Activated CD8-positive, alpha-beta T cell treated with anti-CD3 and anti-CD28 coated beads for 36 hours (primary cell): ENCODE data around the gene CDH15. TPM values are rescaled to one million over a fixed set of nuclear protein-coding genes. Genes with fewer than 3 reads are reported as not detected.

Experiments used
- ATAC-seq: fragments of 200-7000 bp; cut with Tn5 transposase; one replicate; pipeline ENCODE4 v1.10.0; 2021; ENCODE audit warnings: mild to moderate bottlenecking, moderate library complexity
- CTCF ChIA-PET: fragments of 350-600 bp; sonication (Branson Sonifier 250); formaldehyde crosslinking; loops from one replicate; lab custom pipeline; 2021; ENCODE audit warnings: antibody characterized with exemption; lab: Charles Lee
- POLR2A ChIA-PET: fragments of 350-600 bp; sonication (Branson Sonifier 250); formaldehyde crosslinking; loops from one replicate; lab custom pipeline; 2021; ENCODE audit warnings: antibody characterized with exemption; lab: Charles Lee
- DNase-seq: peaks from one replicate; pipeline ENCODE4 v3.0.0-alpha.2; 2020
- H3K27ac Mint-ChIP-seq: one replicate; pipeline ENCODE4 v1.8.0; 2021; ENCODE audit warnings: mild to moderate bottlenecking, mixed read lengths
- H3K27me3 Mint-ChIP-seq: one replicate; pipeline ENCODE4 v1.8.0; 2021; ENCODE audit warnings: mixed read lengths
- H3K36me3 Mint-ChIP-seq: one replicate; pipeline ENCODE4 v1.8.0; 2021; ENCODE audit warnings: low read depth, mixed read lengths
- H3K4me1 Mint-ChIP-seq: one replicate; pipeline ENCODE4 v1.8.0; 2021; ENCODE audit warnings: low read depth, mixed read lengths
- H3K4me3 Mint-ChIP-seq: one replicate; pipeline ENCODE4 v1.8.0; 2021; ENCODE audit warnings: mild to moderate bottlenecking, moderate library complexity, mixed read lengths
- H3K9me3 Mint-ChIP-seq: one replicate; pipeline ENCODE4 v1.8.0; 2021; ENCODE audit warnings: mixed read lengths
- intact Hi-C: fragments of 100-400 bp; cut with micrococcal nuclease; formaldehyde crosslinking; loops from one replicate; pipeline ENCODE4 v1.10.0; 2022
- total RNA-seq, 2 experiments: library from RNA; stranded (reverse); gene quantifications; one replicate each; pipeline ENCODE4 v1.2.3, GENCODE V29; 2021
- TF ChIP-seq, protein P1 (sequence below): fragments of 200-600 bp; IDR thresholded peaks from one replicate; pipeline ENCODE4 v1.8.0; 2022; ENCODE audit warnings: antibody characterized with exemption, mild to moderate bottlenecking

Gene CDH15
- total RNA-seq, 2 experiments from 2014 or later = not detected

DNA sequence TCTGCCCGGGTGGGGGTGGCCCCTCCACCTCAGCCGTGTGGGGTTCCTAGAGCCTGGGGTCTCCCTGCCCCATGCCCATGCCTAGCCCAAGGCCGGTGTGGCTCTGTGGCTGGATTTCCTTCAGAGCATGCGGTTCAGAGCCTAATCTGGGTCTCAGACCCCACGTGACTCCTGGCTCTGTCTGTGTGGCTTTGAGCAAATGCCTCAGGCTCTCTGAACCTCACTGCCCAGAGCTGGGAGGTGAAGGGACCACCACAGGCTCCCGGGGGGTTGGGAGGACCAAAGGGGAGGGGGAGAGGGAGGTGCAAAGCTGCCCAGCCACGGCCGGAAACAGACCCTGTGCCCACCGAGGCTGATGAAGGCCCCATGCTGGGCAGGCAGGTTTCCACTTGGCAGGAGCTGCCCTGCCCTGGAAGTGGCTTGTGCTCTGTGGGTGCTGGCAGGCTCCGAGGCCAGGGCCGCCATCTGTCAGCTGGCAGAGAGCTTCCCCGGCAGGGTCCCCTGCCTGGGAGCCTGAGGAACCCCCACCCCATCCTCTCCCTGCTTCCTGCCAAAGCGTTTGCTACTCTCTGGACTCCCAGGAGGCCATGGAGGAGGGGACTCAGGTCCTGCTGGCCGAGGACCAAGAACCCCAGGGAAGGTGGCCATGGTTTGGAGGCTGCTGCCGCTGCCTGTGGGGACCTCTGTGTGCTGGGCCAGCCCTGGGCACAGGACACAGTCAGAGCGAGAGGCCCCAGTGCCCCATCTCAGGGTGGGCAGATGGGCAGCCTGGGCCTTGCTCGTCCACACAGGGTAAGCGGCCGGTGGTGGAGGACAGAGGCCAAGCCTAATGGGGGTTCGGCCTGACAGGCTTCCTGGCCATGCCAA is 4.0 kb downstream of the CDH15 start:
- no peak overlapping the region for H3K27ac Mint-ChIP-seq
- POLR2A ChIA-PET = interaction anchor here (1.6 kb wide), 1 partner anchor 12 kb away, joined by 3 read pairs; no protein-coding TSS in a partner anchor
- no peak for DNase-seq
- intact Hi-C loops = loop anchor here (10.0 kb wide), 1 partner anchor 351 kb away; no protein-coding TSS in a partner anchor
- H3K4me1 Mint-ChIP-seq = peaks cover 5% of the 10 kb centered on the region
- no peak overlapping the region for H3K4me3 Mint-ChIP-seq
- H3K36me3 Mint-ChIP-seq = no peaks in the 10 kb centered on the region
- no peaks in the 10 kb centered on the region for H3K9me3 Mint-ChIP-seq
- TF ChIP-seq, protein P1, sequence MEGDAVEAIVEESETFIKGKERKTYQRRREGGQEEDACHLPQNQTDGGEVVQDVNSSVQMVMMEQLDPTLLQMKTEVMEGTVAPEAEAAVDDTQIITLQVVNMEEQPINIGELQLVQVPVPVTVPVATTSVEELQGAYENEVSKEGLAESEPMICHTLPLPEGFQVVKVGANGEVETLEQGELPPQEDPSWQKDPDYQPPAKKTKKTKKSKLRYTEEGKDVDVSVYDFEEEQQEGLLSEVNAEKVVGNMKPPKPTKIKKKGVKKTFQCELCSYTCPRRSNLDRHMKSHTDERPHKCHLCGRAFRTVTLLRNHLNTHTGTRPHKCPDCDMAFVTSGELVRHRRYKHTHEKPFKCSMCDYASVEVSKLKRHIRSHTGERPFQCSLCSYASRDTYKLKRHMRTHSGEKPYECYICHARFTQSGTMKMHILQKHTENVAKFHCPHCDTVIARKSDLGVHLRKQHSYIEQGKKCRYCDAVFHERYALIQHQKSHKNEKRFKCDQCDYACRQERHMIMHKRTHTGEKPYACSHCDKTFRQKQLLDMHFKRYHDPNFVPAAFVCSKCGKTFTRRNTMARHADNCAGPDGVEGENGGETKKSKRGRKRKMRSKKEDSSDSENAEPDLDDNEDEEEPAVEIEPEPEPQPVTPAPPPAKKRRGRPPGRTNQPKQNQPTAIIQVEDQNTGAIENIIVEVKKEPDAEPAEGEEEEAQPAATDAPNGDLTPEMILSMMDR = no peak
- peaks cover 2% of the 10 kb centered on the region for H3K27me3 Mint-ChIP-seq
- no peak for ATAC-seq
- CTCF ChIA-PET = no interaction called here

DNA sequence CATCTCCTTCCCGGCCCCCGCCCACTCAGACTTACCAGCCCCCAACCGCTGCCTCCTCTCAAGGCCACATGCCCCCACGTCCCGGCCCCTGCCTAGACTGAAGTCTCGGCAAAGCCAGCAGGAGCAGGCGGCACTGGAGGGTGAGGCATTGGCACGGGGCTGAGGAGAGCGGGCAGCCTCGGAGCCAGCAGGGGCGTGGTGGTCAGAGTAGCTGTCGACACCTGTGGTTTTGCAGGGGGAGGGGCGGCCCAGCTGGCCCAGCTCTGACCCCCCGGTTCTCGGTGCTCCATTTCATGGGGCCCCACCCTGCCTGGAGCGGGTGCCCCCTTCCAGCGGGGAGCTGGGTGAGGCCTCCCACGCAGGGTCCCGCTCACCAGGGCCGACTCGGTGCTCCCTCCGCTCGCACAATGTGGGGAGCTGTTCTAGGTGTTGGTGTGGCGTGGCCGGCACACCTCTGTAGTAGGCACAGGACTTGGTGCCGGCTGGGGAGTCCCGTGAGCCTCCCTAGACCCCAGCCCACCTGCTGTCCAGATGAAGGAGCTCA is 4.7 kb downstream of the CDH15 start:
- Mint-ChIP-seq H3K27me3 (no peaks in the 10 kb centered on the region), H3K4me3 (no peak overlapping the region), H3K9me3 (no peaks in the 10 kb centered on the region), H3K27ac (no peak overlapping the region), H3K36me3 (no peaks in the 10 kb centered on the region), H3K4me1 (no peaks in the 10 kb centered on the region)
- DNase-seq = no peak
- ATAC-seq = no peak
- TF ChIP-seq, protein P1 = no peak
- intact Hi-C loops = loop anchor here (10.0 kb wide), 1 partner anchor 351 kb away; no protein-coding TSS in a partner anchor
- POLR2A ChIA-PET = interaction anchor here (1.6 kb wide), 1 partner anchor 12 kb away, joined by 3 read pairs; no protein-coding TSS in a partner anchor
- CTCF ChIA-PET = interaction anchor here (0.9 kb wide), 1 partner anchor 9 kb away, joined by 4 read pairs; no protein-coding TSS in a partner anchor

DNA sequence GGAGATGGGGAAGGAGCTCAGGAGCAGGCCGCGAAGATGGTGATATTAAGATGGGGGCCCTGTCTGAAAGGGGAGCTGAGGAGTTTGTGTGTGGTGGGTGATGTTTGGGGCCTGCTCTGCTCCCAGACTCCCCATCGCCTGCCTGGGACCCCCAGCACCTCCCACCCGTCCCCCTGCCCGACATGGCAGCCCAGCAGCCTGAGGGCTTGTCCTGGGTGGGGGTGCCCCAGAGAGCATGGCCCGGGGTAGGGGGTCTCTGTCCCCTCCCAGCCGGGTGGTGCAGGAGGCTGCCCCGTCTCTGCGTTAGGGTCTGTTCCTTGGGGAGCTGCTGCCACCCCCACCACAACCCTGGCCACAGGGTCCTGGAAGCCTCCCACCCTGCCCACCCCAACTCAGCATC is 5.2 kb downstream of the CDH15 start:
- Mint-ChIP-seq H3K27me3 (no peaks in the 10 kb centered on the region), H3K27ac (no peak overlapping the region), H3K4me3 (no peak overlapping the region), H3K4me1 (no peaks in the 10 kb centered on the region), H3K36me3 (no peaks in the 10 kb centered on the region), H3K9me3 (no peaks in the 10 kb centered on the region)
- ChIA-PET CTCF (interaction anchor here (0.9 kb wide), 1 partner anchor 9 kb away, joined by 4 read pairs; no protein-coding TSS in a partner anchor), POLR2A (interaction anchor here (0.6 to 1.2 kb wide), 2 partner anchors 10 to 64 kb away, joined by 3 to 5 read pairs; no protein-coding TSS in a partner anchor)
- ATAC-seq (no peak), DNase-seq (no peak)
- intact Hi-C loops = loop anchor here (10.0 kb wide), 1 partner anchor 352 kb away; no protein-coding TSS in a partner anchor
- TF ChIP-seq, protein P1 = no peak

DNA sequence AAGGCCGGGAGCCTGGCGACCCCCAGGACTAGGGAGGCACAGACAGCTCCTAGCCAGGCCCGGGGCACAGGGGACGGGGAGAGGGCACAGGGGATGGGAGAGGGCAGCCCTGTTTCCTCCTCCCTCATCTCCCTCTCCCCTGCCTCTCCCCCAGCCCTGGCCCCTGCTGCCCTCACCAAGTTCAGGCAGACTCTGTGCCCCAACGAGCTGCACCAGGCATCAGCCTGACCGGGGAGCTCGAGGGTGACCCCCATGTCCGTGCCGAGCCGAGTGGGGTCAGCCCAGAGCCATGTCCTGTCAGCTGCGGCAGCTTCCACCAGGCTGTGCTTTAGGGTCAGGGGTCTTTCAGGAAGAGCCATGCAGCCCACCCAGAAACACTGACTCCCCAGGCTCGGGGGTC is 6.0 kb downstream of the CDH15 start:
- Mint-ChIP-seq H3K27me3 (no peaks in the 10 kb centered on the region), H3K9me3 (no peaks in the 10 kb centered on the region), H3K36me3 (no peaks in the 10 kb centered on the region), H3K4me1 (no peaks in the 10 kb centered on the region), H3K27ac (no peak overlapping the region), H3K4me3 (no peak overlapping the region)
- DNase-seq = no peak
- TF ChIP-seq, protein P1 = no peak
- ChIA-PET CTCF (interaction anchor here (1.1 kb wide), 1 partner anchor 62 kb away, joined by 4 read pairs; no protein-coding TSS in a partner anchor), POLR2A (interaction anchor here (1.2 kb wide), 1 partner anchor 10 kb away, joined by 5 read pairs; no protein-coding TSS in a partner anchor)
- intact Hi-C loops = loop anchor here (10.0 kb wide), 1 partner anchor 353 kb away; no protein-coding TSS in a partner anchor
- ATAC-seq = no peak
